GM21529 (cell line): ENCODE results near the gene DYNLT1.
"Not testable (repeated sequence)": the region's sequence is repeated elsewhere in the genome, so short reads cannot be mapped to it uniquely, and the experiment has no call there.

Experiments used
- ATAC-seq: cut with Tn5 transposase; IDR thresholded peaks from one replicate; pipeline ENCODE4 v1.9.1; 2021; ENCODE audit not compliant: unreplicated experiment

The DYNLT1 gene

DNA sequence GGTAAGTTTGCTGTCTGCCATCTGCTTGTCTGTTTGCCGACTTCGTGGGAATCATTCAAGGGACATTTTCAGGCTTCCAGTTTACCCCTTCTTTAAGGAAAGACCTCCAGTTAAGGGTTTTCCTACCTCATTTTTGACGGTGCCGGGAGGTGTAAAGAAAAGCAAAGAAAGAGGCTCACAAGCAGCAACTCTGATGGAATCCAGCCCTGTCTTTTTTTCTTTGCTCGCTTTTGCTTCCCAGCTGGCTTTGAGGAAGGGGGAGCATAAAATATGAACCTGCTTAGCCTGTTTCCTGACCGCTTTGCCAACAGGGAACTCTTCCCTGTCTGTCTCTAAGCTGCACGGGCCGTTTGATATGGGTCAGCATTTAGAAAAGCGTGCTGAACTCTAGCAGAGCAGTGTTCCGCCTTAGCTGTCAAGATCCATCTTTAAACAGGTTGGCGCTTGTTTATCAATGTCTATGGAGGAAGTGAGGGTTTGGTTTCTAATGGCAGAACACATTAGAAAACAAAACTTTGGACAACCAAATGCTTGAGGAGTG lies 19.2 kb upstream of the DYNLT1 start:
- ATAC-seq, result no peak

DNA sequence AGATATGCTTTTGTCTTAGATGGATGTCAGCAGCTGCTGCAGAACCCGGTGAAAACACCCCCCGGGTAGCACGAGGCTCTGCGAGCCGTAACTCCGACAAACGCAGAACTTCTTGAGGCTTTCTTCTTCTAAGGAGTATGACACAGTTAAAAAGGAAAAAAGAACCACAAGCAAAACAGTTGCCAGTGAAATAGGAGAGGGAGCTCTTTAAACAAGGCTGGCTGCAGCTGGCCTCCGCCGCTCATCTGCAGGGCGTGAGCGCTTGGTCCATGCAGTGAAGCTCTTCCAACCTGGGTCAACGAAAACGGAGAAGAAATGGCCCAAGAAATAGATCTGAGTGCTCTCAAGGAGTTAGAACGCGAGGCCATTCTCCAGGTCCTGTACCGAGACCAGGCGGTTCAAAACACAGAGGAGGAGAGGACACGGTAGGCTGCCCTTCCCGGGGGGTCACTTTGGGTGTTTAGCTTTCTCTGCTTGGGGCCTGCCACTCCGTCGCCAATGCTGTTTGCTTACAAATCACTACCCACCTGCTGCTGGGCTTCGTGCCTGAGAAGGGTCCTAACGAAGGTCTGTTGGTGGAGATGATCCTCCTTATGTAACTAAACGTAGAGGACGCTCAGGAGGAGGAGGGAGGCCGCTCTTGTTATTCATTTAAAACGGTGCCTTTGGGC lies 18.5 kb upstream of the DYNLT1 start:
- ATAC-seq, result no peak

DNA sequence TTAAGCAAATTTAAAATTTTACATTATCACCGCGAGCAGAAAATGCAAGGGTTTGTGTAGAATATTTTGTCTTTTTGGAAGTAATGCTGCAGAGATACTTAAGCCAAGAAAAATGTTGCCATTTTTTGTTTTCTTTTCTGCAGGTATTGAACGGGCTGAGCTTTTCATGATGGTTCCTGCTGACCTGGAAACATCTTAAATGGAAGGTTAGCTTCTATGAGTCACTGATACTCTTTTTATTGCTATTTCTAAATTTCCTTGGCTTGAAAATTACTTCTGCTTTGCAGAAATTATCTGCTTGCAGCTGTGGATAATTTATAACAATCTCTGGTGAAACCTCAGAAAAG lies 18.0 kb upstream of the DYNLT1 start:
- ATAC-seq, result no peak

DNA sequence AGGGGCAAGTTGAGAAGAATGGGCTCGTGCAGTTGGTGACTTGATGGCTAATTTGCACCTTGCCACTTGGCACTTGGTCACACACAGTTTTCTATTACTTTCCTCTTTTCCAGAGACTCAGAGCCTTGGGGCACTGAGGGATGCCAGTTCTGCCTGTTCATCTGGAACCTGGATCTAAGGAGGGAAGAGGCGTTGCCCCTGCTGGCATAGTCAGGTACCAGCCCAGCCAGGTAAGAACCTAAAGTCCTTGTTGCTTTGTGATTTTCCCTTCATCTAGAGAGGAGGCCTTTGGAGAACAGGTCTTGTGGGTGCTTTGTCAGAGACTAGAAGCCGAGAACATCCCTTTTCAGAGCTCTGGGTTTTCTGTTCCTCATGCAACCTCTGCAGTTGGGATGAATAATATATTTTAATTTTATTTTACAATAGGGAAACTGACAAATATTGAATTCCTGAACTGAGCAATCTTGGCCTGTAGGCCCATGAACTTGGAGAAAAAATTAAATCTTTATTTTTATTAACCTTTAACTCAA lies 16.7 kb upstream of the DYNLT1 start:
- ATAC-seq, result no peak

DNA sequence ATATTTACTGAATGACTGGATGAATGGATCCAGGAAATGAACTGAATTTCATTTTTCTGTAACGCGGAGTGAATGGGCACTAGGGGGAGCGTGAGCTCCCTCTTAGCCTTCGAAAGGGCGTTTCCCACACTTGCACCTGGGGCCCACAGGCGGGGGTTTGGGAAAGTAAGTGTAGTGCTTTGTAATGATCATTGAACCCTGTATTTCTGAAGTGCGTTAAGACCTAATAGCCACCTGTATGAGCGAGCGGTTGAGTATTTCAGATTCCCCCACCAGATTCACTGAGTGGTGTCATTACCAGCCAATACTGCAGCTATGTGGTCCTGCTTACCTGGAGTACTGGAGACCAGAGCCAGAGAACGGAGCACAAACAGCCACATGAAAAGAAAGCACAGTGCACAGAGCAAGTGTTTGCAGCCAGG lies 15.8 kb upstream of the DYNLT1 start:
- peak; percentile 58 for ATAC-seq

DNA sequence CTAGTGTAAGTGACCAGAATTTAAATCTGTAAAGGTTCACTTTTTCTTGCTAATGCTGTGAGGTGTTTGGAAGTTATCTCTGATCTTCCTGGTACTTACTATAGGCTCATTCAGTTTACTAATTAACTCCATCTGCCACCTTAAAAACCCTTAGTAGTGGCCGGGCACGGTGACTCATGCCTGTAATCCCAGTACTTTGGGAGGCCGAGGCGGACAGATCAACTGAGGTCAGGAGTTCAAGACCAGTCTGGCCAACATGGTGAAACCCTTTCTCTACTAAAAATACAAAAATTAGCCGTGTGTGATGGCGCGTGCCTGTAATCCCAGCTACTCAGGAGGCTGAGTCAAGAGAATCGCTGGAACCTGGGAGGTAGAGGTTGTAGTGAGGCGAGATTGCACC lies 12.4 kb upstream of the DYNLT1 start:
- ATAC-seq, result not testable (repeated sequence)

DNA sequence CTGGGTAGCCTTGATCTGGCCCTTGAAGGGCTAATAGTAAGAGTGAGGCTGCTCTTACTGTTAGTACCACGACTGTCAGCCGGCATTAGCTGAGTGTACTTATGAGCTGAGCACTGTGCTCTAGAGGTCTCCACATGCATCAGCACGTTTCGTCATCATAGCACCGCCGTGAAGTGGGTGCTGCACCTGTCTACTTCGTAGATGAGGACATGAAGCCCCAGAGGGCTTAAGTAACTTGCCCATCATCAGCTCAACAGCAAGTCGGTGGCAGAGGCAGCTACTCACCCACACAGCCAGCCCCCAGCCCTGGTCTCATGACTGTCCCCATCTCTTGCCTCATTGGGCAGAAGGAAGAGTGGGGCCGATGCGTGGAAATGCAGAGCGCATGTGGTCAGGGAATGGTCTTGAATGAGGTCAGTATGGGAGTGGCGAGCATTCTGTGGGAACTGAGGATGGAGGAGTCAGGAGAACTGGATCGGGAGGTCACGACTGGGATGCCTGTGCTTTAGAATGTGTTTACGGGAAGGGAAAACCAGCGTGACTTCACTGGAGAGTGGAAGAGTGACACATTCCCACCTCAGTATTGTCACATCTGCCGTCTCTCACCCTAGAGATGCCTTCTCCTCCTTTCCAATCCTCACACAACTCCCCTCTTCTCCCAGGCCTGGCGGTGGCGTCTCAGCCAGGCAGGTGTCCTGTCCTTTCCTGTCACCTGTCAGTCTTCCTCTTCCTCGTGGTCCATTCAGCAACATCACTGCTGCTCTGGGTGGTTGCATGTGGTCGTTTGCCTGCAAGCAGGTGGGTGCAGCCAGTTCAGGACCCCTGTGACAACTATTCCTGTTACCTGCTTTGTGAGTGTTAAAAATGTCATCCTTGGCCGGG lies 11.3 kb upstream of the DYNLT1 start:
- ATAC-seq, result no peak

DNA sequence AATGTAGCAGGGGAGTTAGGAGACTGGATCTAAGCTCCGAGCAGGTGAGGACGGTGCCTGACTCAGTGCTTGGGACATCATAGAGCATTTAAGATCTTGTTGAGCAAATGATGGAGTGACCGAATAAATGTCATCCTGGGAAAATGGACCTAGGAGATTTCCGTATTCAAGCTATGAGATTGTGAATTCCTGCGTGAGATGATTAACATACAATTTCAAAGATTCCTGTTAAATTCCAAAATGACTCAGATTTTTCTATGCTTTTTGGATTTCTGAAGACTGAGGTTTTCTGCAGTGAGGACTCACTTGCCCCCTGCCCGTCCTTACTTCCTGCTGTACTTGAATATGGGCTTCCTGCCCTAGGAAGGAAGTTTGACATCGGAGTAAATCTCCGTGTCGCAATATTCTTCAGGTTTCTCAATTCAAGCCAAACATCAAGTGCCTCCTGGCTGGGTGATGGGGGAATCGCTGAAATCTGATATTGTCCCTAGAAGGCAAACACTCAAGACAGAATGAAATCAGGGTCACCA lies 10.5 kb upstream of the DYNLT1 start:
- no peak for ATAC-seq

DNA sequence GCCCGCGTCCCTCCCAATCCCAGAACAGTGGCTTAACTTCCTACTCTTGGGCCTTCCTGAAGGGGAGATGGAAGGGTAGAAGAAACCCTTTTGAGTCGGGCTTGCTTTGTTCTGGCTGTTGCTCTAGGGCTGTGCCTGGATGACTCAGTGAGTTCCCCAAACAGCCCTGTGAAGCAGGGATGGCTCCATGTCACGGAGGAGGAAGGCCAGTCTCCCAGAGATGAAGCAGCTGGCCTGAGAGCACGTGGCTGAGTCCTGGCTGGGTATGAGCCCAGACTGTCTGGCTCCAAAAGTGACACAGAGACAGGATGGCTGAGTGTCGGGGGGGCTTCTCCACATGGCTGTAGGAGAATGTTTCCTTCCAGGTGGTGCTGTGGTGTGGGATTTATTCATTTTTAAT lies 10.0 kb upstream of the DYNLT1 start:
- no peak for ATAC-seq

DNA sequence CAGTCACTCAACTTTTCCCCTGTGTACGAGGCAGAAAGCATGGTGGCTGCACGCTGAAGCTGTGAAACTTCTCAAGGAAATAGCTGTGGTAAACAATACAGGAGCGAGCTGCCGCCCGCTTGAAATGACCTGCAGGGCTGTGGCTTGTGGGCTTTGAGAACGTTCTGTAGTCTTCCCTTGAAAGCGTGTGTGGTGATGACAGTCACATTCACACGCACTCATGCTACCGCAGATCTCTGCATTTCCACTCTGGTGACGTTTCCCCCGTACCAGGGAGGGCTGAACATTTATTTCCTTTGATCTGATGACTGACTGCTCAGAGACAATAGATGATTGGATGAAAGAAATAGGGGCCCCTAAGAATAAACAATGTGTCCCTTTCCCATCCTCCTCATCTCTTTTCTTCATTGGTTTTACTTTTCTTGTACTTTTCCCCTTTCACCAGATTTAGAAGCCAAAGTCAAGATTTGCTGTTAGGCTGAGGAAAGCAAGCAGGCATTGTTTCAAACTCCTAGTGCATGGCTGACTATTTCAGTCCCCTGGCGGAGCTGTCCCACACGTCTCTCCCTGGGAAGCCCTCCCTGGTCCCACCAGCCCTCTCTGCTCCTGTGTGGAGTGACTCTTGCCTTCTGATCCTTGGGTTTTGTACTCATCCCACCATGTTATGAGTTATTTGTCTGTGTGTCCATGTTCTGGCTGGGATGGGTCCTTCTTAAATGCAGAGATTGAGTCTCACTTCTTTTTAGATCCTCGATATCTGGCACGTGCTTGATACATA lies 9.2 kb upstream of the DYNLT1 start:
- ATAC-seq, result peak; percentile 54

DNA sequence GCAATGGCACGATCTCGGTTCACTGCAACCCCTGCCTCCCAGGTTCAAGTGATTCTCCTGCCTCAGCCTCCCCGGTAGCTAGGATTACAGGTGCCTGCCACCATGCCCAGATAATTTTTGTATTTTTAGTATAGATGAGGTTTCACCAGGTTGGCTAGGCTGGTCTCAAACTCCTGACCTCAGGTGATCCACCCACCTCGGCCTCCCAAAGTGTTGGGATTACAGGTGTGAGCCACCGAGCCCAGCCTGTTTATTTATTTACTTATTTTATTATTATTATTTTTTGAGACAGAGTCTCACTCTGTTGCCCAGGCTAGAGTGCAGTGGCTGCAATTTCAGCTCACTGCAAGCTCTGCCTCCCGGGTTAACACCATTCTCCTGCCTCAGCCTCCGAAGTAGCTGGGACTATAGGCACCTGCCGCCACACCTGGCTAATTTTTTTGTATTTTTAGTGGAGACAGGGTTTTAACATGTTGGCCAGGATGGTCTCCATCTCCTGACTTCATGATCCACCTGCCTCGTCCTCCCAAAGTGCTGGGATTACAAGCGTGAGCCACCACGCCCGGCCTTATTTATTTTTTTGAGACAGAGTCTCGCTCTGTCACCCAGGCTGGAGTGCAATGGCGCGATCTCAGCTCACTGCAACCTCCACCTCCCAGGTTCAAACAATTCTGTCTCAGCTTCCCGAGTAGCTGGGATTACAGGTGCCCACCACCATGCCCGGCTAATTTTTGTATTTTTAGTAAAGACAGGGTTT lies 7.6 kb upstream of the DYNLT1 start:
- ATAC-seq, result not testable (repeated sequence)

DNA sequence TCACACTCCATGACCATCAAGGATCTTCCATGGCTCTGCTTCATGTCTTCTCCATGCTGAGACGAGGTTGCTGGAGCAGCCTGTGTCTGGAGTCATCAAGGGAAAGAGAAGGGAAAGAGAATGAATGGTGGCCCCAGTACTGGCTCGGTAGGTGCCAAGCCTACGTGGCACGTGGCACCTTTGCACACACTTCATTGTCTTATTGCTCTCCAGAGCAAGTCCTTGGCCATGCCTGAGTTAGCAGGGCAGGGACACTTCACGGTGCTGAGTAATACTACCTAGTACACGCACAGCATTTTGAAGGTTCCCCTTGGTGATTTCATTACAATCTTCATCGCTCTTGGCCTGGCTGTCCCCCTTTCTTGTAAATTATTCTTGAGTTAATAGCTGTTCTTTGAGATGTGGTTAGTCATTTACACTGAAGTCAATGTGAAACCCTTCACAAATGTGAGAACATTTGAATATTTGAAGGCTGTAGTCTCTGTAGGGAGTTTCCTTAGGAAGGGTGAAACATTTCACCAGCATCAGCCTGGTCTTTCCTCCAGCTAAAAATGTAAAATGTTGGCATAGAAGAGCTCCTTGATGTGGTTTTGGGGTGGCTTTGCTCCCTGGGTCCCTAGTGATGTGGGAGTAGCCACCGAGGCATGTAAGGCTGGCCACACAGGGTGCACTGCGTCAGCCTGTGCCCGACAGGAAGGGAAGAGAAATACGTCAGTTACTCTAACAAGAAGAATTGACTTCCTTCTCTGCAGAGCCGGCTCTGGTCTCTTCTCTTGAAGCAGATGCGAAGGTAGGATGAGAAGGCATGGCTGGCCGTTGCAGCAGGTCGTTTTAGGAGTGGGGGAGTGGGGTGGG lies 5.0 kb upstream of the DYNLT1 start, which contains the start of gene SYTL3:
TSS of gene SYTL3 (plus strand) at position 766 of the 855 bp plus-strand sequence. CDS start 13,215 bp downstream, outside the sequence.
- peak; percentile 44 for ATAC-seq

DNA sequence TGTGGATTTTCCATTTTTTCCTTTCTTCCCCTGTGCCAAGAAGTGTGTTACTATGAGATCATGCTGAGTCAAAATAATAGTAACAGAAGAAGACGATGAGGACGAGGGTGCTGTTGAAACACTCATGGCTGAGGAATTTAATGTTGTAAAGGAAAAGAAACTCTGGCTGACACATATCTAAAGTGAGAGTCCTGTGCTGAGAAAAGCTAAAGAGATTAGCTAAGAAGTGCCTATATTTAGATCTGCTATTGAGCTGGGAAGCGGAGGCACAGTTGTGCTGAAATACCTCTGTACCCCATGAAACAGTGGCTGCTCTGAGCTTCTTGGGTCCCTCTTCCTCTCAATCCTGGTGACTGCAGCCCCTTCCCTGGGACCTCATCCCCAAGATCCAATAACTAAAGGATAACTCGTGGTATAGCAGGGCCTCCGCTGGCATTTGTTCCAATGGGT lies 4.2 kb upstream of the DYNLT1 start:
- ATAC-seq, result peak; percentile 37

DNA sequence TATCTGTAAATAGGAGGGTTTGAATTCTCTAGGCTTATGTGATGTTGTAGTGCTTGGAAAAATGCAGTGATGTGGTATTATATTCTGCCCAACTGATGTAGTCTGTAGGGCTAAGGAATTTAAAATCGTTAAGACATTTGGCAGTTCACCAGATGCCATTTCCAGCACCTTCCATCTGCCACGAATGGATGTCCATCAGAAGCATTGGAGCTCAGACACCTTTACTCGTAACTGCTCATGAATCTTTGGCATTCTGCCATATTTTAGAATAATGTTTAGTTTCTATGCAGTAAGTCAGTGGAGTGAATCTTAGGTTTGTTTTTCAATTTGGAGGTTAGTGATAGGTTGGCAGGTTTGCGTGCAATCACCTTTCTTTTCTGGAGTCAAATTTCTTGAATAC lies 3.0 kb upstream of the DYNLT1 start:
- ATAC-seq, result no peak

DNA sequence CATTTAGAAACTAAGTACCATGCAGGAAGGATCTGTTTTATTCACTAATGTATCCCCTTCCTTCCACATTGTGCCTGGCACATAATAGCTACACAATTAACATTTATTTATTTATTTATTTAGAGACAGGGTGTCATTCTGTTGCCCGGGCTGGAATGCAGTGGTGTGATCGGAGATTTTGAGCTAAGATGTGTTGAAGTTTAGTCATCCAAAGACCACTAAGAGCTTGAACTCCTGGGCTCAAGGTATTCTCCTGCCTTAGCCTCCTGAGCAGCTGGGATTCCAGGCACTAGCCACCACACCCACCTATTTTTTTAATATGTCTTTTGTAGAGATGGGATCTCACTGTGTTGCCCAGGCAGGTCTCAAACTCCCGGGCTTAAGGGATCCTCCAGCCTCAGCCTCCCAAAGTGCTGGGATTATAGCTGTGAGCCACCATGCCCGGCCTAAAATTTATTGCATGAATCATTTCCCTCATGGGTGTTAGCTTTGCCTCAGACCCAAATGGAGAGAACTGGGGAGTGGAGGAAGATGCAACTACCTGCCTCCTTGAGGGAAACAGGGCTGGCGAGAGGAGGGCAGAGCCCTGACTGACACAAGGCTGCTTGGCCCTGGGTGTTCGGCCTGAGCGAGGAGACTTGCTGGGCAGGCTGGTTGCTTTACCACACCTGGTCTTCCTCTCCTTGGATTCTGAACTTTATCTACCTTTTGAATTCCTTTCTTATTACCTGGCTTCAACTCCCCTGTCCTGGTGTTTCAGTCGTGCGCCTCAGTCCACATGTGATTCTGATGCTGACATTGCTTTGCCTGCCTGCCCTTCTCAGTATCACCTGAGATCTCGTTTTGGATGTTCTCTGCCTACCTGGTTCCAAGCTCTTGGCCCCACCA lies 1.7 kb upstream of the DYNLT1 start:
- no peak for ATAC-seq

DNA sequence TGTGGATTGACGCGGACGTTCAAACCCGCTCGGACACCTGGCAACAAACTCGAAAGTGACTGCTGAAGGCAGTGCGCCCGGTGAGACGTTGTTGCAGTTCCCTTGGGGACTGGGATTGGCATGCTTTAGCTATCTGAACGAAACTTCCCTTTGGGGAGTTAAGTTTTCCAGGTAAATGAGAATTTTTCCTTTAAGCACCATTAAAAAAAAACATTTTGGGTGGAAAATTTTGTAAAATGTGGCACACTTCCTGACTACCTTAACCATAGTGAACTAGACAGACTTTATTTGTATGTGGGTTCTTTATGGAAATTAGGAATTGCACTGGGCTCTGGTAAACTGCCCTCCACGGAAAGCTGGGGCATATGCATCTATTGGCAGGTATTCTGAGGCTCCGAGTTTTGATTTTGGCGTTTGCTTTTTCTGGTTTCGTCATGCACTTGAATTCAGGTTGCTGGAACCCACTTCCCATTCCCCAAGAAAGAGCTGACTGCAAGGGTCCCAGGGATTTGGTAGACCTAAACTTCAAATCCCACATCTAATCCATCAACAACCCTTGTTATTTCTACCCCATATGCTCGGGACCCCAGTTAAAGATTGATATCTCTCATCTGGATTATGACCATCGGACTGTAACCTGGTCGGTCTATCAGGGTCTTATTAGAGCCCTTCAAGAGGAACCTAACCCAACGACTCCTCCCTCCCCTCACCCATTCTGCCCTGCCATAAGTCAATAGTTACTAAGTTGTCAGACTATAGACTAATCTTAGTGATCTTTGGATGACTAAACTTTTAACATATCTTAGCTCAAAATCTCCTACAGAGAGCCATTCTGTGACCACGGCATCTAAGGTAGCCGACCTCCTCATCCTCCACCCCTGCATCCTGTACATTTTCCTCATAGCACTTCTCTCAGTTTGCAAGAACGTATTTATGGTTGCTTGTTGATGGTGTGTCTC lies 800 bp upstream of the DYNLT1 start:
- no peak for ATAC-seq

DNA sequence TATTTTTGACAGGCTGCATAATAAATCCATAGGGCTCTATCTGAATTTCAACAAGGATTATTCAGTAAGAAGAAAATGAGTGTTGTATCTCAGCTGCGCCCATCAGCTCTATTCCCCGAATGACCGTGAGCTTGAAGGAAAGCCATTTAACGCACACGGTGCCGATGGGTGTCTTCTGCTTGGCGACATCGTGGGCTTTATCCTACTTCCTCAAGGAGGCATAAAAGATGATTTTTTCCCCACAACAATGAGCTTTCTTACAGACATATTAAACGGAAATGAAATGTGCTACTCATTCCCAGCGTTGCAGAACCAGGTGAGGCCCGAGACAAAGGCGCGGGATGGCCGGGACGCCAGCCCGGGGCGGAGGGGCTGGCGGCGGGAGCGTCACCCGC lies 710 bp downstream of the DYNLT1 start:
- no peak for ATAC-seq
